CD1c-positive myeloid dendritic cell (primary cell): Measurements from ENCODE around the gene LRMDA.

Source experiments
- DNase-seq: peaks from one replicate; pipeline ENCODE4 v3.0.0-alpha.2; 2016; ENCODE audit errors: extremely low spot score

The LRMDA gene

DNA sequence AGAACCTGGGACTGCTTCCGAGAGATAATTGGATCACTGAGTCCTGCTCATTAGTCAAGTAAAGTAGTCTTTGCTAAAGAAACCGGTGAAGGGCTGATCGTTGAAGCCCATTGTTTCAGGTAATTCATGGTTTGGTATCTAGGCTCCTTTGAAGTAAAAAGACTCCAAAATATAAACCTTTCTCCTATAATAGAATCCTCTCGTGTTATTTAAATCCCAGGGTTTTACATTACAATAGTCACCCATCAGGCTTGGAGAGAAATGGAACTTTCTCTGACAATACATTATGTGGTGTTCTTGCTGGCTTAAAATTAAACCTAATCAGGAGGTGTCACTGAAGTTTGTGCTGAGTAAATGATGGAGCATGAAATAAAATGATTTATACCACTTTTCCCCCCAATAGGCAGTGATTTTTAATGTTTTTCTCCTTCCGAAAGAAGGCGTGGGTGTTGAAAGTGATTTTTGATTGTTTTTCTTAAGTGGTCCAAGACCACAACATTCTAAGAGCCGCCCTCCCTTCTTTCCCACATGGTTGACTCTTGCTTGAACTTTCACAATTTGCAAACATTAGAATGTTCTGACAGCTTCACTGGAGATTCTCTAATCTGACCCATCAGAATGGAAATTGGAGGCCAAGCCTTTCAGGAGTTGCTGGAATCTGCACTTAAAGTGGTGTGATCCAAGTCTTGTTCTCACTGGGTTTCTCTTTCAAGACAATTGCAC is 44.2 kb downstream of the LRMDA start:
- no peak for DNase-seq

DNA sequence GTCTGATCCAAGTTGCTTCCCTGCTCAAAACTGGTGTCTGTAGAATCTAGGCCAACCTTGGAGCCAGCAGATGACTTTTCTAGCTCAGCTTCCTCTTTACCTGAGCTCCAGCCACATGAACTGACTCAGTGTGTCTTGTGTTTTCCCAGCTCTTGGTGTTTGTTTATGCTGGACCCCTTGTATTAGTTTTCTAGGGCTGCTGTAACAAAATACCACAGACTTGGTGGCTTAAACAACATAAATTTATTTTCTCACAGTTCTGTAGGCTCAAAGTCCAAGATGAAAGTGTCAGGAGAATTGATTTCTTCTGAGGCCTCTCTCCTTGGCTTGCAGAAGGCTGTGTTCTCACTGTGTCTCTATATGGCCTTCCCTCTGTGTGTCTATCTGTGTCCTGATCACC is 45.1 kb downstream of the LRMDA start:
- no peak for DNase-seq

DNA sequence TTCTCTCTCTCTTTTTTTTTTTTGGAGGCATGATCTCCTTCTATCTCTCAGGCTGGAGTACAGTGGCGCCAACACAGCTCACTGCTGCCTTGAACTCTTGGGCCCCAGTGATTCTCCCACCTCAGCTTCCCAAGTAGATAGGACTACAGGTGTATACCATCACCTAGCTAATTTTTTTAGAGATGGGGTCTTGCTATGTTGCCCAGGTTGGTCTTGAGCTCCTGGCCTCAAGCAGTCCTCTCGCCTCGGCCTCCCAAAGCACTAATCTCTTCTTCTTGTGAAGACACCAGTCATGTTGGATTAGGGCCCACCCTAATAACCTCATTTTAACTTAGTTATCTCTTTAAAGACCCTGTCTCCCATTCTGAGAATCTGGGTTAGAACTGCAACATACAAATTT is 45.6 kb downstream of the LRMDA start:
- DNase-seq, result no peak

DNA sequence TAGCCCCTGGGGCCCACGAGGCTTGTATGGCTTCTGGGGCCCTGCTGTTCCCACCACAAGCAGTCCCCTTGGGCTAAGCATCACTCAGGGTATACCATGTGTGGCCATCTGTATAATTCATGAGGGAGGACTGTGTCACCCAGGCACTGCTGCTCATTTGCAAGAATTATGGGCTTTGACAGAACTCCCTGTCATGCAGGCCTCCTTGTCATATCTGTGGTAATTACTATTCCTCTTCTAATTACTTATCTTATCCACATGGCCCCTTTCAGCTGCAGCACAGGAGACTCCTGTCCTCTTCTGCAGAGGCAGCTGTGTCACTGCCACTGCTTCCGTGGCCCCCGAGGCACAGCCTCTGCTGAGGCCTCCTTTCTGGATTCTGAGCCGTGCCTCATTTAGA is 46.3 kb downstream of the LRMDA start:
- no peak for DNase-seq

DNA sequence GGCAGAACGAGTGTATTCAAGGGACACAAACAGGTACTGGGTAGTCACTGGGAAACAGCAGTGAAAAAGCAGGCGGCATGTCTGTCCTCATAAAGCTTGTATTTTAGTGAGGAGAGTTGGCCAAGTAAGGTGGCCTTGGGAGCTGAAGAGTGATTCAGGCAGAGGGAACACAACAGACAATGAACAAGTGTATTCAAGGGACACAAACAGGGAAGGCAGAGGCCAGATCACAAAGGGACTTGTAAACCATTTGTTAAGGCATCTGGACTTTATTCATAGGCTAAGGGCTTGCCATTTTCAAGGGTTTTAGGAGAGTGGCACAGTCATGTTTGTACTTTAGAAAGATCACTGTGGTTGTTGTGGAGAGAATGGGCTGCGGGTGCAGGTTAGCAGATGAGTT is 49.0 kb downstream of the LRMDA start:
- DNase-seq, result no peak

DNA sequence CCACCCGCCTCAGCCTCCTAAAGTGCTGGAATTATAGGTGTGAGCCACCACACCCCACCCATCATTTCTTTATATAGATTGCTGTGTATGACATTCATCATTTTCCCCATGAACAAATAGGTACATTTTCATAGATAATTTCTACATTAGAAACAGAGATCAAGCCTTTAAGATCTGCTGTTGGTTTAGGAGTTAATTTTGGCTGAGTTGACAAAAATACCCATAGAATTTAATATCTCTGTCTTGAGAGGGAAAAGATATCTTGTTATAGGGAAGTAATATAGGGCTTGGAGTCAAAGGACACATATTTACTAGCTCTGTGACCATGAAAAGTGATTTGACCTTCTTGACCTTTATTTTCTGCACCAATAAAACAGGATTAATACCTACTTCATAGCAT is 51.8 kb downstream of the LRMDA start:
- DNase-seq, result no peak

DNA sequence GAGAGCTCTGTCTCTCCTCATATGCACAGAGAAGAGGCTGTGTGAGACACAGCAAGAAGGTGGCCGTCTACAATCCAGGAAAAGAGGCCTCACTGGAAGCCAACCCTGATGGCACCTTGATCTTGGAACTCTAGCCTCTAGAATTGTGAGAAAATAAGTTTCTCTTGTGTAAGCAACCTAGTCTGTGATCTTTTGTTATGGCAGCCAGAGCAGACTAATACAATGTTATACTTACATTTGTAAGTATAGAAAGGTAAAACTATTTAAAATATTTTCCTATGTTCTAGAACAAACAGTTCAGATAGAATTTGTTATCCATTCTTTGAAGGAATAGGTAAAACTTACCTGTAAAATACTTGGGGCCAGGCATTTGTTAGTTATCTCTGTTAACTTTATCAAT is 53.3 kb downstream of the LRMDA start:
- DNase-seq, result no peak

DNA sequence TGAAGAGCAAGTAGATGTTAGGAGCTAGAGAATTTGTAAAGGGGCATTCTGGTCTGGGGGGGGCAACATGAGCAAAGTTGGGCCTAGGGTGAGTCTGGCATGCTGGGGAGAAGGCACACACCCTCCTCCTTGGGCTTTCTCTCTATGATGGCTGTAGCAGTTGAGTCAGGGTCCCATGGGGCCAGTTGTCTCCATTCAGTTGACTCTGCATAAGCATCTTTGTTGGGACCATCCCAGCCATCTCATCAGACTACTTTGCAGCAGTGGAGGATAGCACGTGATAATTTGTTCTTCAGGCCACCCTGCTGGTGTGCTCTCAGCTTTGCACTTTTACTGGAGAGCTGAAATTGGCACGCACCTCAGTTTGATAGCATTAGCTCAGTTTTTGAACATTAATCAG is 55.2 kb downstream of the LRMDA start:
- DNase-seq, result no peak

DNA sequence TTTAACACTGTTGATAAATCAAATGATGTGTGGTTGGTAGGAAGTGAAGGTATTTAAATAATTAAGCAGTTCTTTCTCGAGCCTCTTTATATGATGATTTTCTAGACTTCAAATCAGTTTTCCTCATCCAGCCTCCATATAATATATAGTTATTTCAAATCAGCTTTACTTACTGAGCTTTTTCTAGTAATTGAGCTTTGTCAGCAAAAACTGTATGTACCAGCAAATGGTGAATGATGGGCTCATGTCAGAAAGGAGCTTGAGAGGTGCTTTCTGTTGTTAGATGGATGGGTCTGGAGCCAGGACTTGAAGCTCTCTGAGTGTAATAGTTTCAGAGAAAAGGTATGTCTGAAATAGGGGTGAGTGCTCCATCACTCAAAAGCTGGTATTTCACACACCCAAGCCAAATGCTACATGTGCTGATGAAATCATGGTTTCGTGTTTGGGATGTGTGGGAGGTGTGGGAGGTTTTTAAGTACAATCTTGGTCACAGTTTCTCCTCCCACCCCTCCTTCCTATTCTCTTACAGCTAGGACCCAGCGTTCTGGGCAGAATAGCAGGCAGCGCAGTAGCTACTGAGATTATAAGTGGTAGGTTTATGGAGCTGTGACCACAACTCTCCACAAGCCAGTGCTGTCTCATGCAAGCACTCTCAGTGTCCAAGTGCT is 55.8 kb downstream of the LRMDA start:
- peak; percentile 65 for DNase-seq

DNA sequence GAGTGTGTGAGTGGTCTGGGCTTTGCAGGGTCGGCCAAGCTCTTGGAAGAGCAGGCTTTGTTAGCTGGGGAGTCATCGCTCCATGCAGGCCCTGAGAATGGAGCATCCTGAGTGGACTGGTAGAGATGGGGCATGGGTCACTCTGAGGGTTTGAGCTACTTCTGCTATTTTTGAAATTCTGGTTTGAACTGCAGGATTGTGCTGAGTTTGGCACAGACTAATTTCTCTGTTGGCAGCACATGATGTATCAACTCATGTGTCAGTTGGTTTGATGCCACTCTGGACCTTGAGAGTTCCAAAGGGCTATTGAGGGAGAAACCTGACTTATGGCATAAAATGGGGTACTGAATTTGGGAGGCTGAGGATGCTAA is 56.3 kb downstream of the LRMDA start:
- DNase-seq, result peak; percentile 24

DNA sequence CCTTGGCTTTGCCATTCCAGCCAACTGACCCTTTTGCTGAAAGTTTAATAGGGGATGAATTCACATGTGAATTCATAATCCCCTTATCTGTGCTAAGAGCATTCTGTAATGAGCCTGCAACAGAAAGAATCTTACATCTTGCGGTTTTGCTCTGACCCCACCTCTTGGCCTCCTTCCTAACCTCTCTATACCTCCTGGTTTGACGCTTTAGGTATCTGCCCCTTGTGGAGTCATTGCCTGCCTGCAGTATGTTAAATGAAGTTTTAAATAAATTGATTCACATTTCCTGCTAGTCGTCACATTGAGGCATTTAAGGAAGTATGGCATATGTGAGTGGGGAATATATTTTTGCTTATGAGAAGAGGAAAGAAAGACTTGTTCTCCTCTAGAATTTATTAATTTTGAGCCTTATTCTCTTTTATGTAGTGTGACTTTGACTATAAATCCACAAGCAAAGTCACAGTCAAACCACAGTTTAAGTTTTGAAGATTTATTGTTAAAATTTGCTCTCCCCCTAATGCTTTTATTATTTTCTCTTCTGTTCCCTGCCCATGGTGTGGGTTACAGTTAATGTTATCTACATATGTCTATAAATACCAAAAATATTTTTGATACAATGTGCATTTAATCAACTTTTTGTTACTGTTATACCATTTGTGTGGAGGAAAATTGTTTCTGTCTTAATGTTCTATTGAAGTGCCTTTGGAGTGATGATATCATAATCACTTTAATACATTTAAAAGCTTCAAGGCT is 60.9 kb downstream of the LRMDA start:
- DNase-seq, result no peak

DNA sequence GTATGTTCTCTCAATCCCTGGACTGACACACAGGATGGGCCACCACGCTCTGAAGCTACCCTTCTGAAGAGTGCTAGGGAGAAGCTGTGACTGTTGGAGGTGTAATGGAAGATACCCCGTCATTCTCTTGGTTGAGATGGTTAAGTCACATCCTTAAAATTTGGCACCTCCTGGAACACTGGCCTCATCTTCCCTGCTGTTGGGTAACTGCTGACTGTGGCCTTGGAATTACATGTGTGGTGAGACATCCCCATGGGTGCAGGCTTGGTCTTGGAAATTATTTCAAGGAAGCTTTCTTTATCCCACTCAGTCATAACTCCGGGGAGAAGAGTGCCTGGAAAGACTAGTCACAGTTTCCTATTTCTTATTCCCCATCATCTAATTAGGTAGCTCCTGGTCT is 62.0 kb downstream of the LRMDA start:
- DNase-seq, result no peak

DNA sequence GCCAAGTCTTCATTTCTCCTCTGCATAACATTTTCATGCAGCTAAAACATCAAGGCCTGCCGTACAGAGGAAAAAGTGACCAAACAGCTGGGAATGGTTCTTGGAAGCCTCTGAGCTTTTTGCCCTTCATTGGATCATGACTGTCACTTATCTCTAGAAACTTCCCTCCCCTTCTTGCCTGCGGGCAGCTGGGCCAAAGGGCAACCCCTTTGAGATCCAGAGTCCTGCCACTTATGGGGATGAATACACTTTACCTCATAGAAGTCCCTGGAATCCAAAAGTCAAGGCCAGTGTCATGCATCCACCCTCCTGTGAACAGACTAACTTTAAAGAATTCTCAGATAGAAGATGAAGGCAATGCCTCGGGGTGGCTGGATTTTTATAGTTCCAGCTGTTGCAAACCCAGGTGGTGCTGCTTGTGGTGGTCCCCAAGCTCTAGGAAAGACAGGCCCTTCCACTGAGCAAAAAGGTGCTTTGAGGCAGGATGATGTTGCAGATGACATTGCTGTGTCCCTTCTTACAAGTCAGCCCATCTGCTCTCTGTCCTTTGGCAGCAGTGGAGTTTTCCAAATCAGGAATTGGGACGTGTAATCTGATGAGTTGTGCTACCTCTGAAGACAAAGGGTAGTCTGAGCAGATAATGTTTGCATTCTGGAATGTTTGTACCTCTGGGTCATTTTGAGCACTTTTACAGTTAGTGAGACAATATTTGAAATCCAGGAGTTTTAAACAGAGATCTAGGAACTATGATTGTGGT is 64.2 kb downstream of the LRMDA start:
- DNase-seq, result no peak

DNA sequence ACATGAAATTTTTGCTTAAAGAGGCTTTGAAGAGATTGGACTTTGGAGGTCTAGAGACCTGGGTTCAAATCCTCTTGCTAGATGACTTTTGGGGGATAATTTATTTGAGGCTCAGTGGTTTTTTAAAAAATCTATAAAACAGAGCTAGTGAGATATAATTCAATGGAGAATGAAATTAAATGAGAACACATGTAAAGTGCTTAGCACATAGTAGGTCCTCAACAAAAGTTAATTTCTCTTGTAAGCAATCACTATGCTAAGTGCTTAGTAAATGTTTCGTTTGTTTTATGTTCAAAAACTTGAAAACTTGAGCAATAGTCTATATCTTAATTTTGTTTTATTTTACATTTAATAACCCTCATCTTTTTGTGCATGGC is 64.8 kb downstream of the LRMDA start:
- no peak for DNase-seq

DNA sequence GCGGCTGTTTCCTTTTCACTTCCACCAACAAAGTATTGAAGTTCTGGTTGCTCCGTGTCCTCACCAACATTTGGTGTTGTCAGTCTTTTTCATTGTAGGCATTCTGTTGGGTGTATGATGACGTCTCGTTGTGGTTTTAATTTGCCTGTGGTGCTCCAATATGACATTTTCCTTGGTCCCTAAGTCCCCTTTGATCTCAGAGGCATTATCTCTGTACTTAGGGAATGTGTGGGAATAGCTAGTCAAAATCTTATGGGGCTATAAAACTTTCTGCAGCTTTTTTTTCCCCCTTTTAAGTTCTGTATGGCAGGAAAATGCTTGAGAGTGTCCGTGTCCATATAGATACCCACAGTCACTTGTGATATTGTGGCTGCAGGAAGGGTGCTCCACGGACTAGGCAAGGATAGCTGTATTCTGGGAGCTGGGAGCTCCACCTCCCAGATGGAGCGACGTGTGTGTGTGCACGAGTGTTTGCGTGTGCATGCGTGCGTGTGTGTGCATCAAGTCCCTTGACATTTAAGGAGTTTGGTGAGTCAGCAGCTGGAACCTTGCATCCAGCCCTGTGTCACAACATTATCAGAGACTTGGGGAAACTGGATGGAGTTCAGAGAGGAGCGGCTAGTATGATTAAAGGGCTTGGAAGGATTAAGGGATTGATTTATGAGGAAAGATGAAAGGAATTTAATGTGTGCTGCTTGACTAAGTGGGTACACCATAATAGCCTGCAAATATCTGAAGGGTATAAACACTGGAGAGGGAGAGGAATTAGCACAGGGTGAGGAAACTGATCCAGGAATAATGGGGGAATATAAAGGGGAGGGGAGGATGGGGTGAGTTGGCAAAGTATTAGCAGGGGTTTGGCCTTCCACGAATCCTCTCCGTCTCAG is 66.8 kb downstream of the LRMDA start:
- no peak for DNase-seq

DNA sequence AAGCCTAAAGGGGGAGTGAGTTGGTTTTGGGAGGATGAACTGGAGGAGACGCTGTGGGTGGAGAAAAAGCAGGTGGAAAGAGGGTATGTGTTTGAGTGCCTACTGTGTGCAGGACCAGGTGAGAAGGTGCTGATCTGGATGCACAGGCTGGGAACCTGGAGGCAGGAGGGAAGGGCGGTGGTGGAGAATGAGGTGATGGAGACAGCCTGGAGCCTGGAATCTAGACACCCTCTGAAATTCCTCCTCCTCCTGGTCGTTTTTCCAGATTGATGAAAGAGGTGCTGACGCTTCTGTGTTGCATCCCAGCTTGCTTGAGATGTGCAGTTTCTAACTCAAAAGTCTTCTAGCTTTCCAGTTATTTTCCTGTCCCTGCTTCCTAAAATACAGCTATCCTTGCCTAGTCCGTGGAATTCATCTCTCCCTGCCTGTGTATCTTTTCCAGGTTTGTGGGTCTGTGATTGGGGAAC is 67.5 kb downstream of the LRMDA start:
- DNase-seq, result no peak

DNA sequence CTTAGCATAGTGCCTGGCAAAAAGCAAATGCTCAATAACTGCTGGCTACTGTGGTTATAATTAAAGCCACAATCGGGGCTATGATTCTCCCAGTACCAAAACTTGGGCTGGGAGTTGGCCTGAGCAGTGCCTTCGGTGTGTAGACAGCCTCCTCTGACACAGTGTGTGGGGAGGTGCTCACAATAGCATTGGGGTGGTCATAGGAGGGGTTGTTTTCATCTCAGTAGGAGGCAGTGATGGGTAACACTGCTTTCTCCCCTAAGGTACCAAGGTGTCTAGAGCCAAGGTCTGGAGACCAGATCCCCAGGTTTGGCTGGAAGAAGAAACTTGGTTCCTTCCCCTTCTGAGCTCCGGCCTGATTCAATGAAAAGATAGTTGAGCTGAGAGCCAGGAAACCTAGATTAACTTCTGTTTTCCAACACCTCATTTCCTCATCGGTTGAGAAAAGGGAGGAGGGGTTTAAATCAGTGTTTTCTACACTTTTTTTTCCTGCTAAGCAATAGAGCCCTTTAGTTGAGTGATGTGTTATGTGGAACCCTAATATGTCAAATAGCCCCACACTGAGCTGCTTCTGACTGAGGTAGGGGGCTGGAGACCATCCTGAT is 68.2 kb downstream of the LRMDA start:
- no peak for DNase-seq

DNA sequence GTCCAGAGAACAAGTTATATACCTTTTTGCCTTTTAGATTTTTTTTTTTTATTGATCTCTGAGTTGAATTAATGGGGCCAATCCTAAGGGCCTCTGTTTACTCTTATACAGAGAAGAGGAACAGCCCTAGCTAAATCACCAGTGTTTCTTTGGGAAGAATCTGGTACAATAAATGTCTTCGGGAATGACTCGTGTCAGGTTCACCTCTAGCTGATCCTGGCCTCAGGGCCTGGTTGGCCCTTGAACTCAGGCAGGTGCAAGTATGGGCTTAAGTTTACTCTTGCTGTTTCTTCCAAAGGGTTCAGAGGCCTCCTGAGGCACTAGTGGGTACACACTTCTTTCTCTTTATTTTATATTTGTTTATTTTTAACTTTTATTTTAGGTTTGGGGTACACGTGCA is 71.0 kb downstream of the LRMDA start:
- no peak for DNase-seq

DNA sequence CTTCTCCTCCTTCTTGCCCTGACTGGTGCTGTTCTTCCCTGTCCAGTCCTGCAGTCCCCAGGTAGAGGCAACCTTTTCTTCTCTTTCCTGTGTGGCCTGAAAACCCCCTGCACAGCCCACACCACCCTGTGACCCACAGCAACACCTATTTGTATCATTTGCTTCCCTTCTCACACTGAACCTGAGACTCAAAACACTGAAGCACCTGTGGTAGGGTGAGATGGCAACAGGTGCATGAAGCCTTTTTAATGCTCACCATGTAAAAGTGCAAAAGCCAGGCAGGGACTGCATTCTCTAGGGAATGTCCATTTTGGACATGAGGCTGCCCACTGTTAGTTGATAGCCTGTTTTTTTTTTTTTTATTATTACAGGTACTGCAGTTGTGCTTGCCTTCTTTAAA is 71.4 kb downstream of the LRMDA start:
- no peak for DNase-seq

DNA sequence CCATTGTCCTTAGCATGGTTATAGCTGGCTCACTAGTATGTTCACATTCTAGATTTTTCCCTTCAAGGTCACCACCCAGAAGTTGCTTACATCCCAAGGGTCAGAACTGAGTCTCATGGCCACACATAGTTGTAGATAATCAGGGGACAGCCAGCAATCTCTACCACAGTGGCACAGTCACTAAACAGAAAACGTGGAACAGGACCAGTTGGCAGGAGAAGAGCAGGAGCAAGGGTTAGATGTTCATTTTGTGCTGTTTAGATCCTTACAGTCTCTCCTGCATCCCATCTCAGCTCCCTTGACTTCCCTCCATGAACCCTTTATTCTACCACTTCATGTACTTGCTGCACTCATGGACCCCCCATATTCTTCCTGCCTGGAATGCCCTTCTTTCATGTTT is 73.9 kb downstream of the LRMDA start:
- DNase-seq, result no peak
